SU-DHL-6 (cell line): ENCODE results near the gene TRAPPC6A.

Experiments
- H2AFZ ChIP-seq: fragments of 200-600 bp; sonication (generic); 2 replicates; pipeline ENCODE4 v1.6.1; 2014; ENCODE audit warnings: low read depth, mild to moderate bottlenecking, moderate library complexity, mixed read lengths, antibody characterized with exemption, low read length; ENCODE audit not compliant: severe bottlenecking
- H3F3A ChIP-seq: fragments of 200-600 bp; shearing (Covaris generic); 2 replicates; pipeline ENCODE4 v1.6.0; 2016; ENCODE audit warnings: antibody characterized with exemption, mild to moderate bottlenecking; ENCODE audit not compliant: insufficient read depth
- H3K27ac ChIP-seq: fragments of 200-600 bp; sonication (generic); 2 replicates; pipeline ENCODE4 v1.5.1; 2016; ENCODE audit warnings: low read depth, mild to moderate bottlenecking, low read length, moderate library complexity, mixed read lengths
- H3K27me3 ChIP-seq: fragments of 200-600 bp; sonication (generic), shearing (Covaris generic); 2 replicates; pipeline ENCODE4 v1.6.0; 2014; ENCODE audit warnings: mild to moderate bottlenecking, low read length
- H3K36me3 ChIP-seq: fragments of 200-600 bp; sonication (generic); 2 replicates; pipeline ENCODE4 v1.6.1; 2014; ENCODE audit warnings: mild to moderate bottlenecking, low read length, mixed read lengths
- H3K4me2 ChIP-seq: fragments of 300-600, 200-600 bp; shearing (Covaris generic), sonication (generic); 2 replicates; pipeline ENCODE4 v1.6.0; 2014; ENCODE audit warnings: low read length, low read depth, mild to moderate bottlenecking; ENCODE audit not compliant: poor library complexity, severe bottlenecking
- H3K4me3 ChIP-seq: fragments of 200-600 bp; sonication (generic); 2 replicates; pipeline ENCODE4 v1.5.1; 2014; ENCODE audit warnings: antibody characterized with exemption, low read length, mild to moderate bottlenecking, mixed read lengths; ENCODE audit not compliant: insufficient read depth, poor library complexity, severe bottlenecking
- H3K79me2 ChIP-seq: fragments of 200-600 bp; sonication (generic); 2 replicates; pipeline ENCODE4 v1.6.1; 2014; ENCODE audit warnings: mild to moderate bottlenecking, low read length, moderate library complexity; ENCODE audit not compliant: insufficient read depth
- H3K9ac ChIP-seq: fragments of 200-600 bp; sonication (generic); 2 replicates; pipeline ENCODE4 v1.7.0; 2014; ENCODE audit warnings: mild to moderate bottlenecking, low read length
- H3K9me2 ChIP-seq: fragments of 200-600 bp; sonication (generic); replicated peaks from 2 replicates; pipeline ENCODE4 v1.6.1; 2014; ENCODE audit warnings: low read length; ENCODE audit not compliant: insufficient read depth
- H3K9me3 ChIP-seq: fragments of 200-600 bp; sonication (generic); 2 replicates; pipeline ENCODE4 v1.6.1; 2014; ENCODE audit warnings: low read length, mixed read lengths; ENCODE audit not compliant: insufficient read depth
- H4K20me1 ChIP-seq: fragments of 200-600 bp; sonication (generic); 2 replicates; pipeline ENCODE4 v1.6.1; 2014; ENCODE audit warnings: low read depth, mild to moderate bottlenecking, antibody characterized with exemption, low read length, moderate library complexity, mixed read lengths
- EZH2phosphoT487 ChIP-seq: fragments of 200-600 bp; sonication (generic), shearing (Covaris generic); conservative IDR thresholded peaks from 2 replicates; pipeline ENCODE4 v1.6.1; 2018; ENCODE audit warnings: mild to moderate bottlenecking, antibody characterized with exemption, low read length, moderate library complexity, mixed read lengths
- TF ChIP-seq, protein P1 (sequence below): fragments of 200-600 bp; sonication (generic); IDR thresholded peaks from one replicate; pipeline ENCODE4 v1.5.1; 2017; ENCODE audit warnings: antibody characterized with exemption, mild to moderate bottlenecking, low read length, moderate library complexity; ENCODE audit not compliant: insufficient read depth, poor library complexity, severe bottlenecking

Gene TRAPPC6A

GRCh38 chr19:45126654-45127053 lies 51.4 kb downstream of the TRAPPC6A start:
- no peak overlapping the region for H3K4me2 ChIP-seq
- TF ChIP-seq, protein P1, sequence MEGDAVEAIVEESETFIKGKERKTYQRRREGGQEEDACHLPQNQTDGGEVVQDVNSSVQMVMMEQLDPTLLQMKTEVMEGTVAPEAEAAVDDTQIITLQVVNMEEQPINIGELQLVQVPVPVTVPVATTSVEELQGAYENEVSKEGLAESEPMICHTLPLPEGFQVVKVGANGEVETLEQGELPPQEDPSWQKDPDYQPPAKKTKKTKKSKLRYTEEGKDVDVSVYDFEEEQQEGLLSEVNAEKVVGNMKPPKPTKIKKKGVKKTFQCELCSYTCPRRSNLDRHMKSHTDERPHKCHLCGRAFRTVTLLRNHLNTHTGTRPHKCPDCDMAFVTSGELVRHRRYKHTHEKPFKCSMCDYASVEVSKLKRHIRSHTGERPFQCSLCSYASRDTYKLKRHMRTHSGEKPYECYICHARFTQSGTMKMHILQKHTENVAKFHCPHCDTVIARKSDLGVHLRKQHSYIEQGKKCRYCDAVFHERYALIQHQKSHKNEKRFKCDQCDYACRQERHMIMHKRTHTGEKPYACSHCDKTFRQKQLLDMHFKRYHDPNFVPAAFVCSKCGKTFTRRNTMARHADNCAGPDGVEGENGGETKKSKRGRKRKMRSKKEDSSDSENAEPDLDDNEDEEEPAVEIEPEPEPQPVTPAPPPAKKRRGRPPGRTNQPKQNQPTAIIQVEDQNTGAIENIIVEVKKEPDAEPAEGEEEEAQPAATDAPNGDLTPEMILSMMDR, result no peak
- no peak for TF ChIP-seq EZH2phosphoT487
- peaks cover 38% of the 10 kb centered on the region for H3K79me2 ChIP-seq
- no peak overlapping the region for H3K9ac ChIP-seq
- no peaks in the 10 kb centered on the region; the same call in 1 of the 2 replicates for H4K20me1 ChIP-seq
- H3F3A ChIP-seq, result no peaks in the 10 kb centered on the region
- H2AFZ ChIP-seq, result no peak overlapping the region
- H3K4me3 ChIP-seq, result no peak overlapping the region
- H3K9me2 ChIP-seq, result no peaks in the 10 kb centered on the region
- H3K27me3 ChIP-seq, result no peaks in the 10 kb centered on the region
- no peaks in the 10 kb centered on the region for H3K9me3 ChIP-seq
- no peak overlapping the region for H3K27ac ChIP-seq
- H3K36me3 ChIP-seq, result no peaks in the 10 kb centered on the region

GRCh38 chr19:45125975-45126493 lies 52.0 kb downstream of the TRAPPC6A start:
- Histone ChIP-seq H4K20me1 (no peaks in the 10 kb centered on the region; the same call in 1 of the 2 replicates), H3K36me3 (no peaks in the 10 kb centered on the region), H3K27ac (no peak overlapping the region), H3K27me3 (no peaks in the 10 kb centered on the region), H3K9me3 (no peaks in the 10 kb centered on the region), H3F3A (no peaks in the 10 kb centered on the region), H3K9ac (no peak overlapping the region), H3K4me2 (no peak overlapping the region), H3K79me2 (peaks cover 43% of the 10 kb centered on the region), H2AFZ (no peak overlapping the region), H3K9me2 (no peaks in the 10 kb centered on the region), H3K4me3 (no peak overlapping the region)
- no peak for TF ChIP-seq EZH2phosphoT487
- TF ChIP-seq, protein P1, result peak; percentile 83

- H3K4me3 ChIP-seq, result no peak overlapping the region
- peaks cover 45% of the 10 kb centered on the region for H3K79me2 ChIP-seq
- no peaks in the 10 kb centered on the region for H3K9me2 ChIP-seq
- no peak overlapping the region for H2AFZ ChIP-seq
- no peak overlapping the region for H3K9ac ChIP-seq
- no peaks in the 10 kb centered on the region for H3K36me3 ChIP-seq
- H3F3A ChIP-seq, result no peaks in the 10 kb centered on the region
- H3K9me3 ChIP-seq, result no peaks in the 10 kb centered on the region
- H3K27me3 ChIP-seq, result no peaks in the 10 kb centered on the region
- no peak overlapping the region for H3K27ac ChIP-seq
- no peak overlapping the region for H3K4me2 ChIP-seq
- no peaks in the 10 kb centered on the region; the same call in 1 of the 2 replicates for H4K20me1 ChIP-seq
- TF ChIP-seq, protein P1, result no peak
- no peak for TF ChIP-seq EZH2phosphoT487
Measured at GRCh38 chr19:45125360-45125759, 52.7 kb downstream of the TRAPPC6A start.
